ENCODE measurements around the gene NACC1.
A peak's percentile ranks its signal among the peaks of the same experiment; 100 is the strongest.

NACC1 gene

DNA sequence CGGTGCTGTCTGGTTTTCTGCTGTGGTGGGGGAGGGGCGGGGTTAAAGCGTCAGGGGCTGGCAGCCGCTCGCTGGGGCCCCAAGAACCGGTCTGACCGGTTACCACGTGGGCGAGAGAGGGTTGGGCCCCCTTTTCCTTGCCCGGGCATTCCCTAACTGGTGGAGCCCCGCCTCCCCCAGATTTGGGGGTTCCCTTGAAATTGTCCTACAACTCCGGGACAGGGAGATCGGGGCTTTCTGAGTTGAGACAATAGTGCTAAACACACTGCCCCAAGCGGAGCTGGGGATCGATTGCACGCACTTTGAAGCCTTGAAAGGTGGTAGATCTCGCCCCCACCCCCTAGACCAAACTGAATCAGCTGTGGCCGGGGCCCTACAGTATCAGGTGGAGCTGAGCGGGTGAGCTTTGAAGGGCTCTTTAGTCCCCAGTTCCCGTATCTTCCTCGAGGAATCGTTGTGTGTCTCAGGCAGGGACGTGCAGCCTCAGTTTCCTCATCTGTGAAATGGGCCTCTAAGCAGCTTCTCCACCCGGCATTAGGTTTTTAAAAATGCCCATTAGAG, 36.9 kb downstream of the NACC1 start:
- TF ChIP-seq, protein P1, sequence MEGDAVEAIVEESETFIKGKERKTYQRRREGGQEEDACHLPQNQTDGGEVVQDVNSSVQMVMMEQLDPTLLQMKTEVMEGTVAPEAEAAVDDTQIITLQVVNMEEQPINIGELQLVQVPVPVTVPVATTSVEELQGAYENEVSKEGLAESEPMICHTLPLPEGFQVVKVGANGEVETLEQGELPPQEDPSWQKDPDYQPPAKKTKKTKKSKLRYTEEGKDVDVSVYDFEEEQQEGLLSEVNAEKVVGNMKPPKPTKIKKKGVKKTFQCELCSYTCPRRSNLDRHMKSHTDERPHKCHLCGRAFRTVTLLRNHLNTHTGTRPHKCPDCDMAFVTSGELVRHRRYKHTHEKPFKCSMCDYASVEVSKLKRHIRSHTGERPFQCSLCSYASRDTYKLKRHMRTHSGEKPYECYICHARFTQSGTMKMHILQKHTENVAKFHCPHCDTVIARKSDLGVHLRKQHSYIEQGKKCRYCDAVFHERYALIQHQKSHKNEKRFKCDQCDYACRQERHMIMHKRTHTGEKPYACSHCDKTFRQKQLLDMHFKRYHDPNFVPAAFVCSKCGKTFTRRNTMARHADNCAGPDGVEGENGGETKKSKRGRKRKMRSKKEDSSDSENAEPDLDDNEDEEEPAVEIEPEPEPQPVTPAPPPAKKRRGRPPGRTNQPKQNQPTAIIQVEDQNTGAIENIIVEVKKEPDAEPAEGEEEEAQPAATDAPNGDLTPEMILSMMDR (conservative IDR thresholded peaks at IDR 0.05; ENCODE audit: low read depth, low read length) = peak; percentile 49
- DNase-seq (ENCODE audit: low read depth) = peak; percentile 71
- H3K4me3 ChIP-seq (ENCODE audit: low read depth, low read length) = peak overlapping the region; percentile 91

DNA sequence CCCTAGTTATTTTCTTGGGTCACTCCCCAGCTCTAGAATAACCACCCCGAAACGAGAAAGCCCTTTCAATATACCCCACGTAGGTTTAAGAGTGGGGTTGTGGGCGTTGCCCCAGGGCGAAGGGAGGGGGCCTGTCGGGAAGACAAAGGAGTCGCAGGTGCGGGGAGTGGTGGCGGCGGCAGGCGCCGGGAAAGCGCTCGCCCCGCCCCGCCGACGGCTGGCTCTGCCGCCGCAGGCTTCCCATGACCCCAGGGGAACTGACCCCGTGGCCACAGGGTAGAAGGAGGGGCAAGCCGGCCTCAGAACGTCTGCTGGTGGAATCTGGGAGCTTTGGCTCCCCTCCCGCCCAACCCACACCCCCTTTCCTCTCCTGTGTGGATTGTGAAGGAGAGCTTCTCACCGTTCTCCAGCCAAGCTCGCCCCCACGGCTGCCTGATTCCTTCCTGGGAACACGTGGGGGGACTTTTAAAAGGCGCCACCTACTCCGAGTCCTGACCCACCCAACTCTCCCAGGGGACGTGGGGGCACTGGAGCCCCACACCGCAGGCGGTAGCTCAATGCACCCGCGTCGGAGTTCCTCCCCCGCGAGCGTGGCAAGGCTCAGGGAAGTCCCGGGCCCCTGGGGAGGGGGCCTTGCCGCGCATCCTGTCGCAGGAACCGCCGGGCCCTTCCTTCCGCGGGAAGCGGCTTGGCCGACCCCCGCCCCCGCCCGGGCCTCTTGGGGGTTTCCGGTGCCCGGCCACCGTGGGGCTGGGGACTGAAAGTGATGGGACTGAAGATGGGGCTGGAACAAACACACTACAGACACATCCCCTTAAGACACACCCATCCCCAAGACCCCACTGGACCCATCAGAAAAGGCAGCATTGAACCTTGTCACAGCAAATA, 37.7 kb downstream of the NACC1 start:
- peak; percentile 80 for DNase-seq (ENCODE audit: low read depth)
- TF ChIP-seq, protein P1 (conservative IDR thresholded peaks at IDR 0.05; ENCODE audit: low read depth, low read length) = no peak

DNA sequence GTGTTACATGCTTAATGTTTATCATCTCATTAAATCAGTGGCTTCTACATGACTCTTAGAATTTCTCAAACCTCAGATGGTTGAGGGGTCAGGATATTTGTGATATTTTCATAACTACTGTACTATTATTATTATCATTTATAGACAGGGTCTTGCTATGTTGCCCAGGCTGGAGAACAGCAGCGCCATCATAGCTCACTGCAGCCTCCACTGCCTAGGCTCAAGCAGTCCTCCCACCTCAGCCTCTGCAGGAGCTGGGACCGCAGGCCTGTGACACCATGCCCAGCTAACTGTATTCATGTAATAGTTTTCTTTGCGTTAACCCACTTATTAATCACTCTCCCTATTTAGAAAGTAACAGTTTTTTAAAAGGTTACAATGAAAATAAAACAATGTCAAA, 41.6 kb downstream of the NACC1 start:
- TF ChIP-seq, protein P1 (conservative IDR thresholded peaks at IDR 0.05; ENCODE audit: low read depth, low read length) = no peak
- H3K4me3 ChIP-seq (ENCODE audit: low read depth, low read length) = no peak overlapping the region
- DNase-seq (ENCODE audit: low read depth) = no peak

More for the DNA sequence above, 37.7 kb downstream of the NACC1 start:
- H3K4me3 ChIP-seq (ENCODE audit: low read depth, low read length) = peak overlapping the region; percentile 91

DNA sequence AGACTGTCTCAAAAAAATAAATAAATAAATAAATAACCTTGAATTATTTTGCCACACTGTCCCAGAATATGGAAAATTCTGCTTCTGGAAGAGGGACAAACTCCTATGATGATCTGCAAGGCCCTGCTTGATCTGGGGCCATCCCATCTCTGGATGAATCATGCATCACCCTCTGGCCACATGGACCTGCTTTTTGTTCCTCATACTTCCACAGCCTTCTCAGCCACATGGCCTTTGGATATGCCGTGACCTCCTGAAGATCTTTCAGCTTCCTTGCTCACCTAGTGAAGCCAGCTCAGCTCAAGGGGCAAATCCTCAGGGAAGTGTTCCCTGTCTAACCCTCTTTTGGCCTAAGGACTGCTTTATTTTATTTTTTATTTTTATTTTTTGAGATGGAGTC, 42.5 kb downstream of the NACC1 start:
- TF ChIP-seq, protein P1 (conservative IDR thresholded peaks at IDR 0.05; ENCODE audit: low read depth, low read length) = no peak
- H3K4me3 ChIP-seq (ENCODE audit: low read depth, low read length) = no peak overlapping the region
- no peak for DNase-seq (ENCODE audit: low read depth)

DNA sequence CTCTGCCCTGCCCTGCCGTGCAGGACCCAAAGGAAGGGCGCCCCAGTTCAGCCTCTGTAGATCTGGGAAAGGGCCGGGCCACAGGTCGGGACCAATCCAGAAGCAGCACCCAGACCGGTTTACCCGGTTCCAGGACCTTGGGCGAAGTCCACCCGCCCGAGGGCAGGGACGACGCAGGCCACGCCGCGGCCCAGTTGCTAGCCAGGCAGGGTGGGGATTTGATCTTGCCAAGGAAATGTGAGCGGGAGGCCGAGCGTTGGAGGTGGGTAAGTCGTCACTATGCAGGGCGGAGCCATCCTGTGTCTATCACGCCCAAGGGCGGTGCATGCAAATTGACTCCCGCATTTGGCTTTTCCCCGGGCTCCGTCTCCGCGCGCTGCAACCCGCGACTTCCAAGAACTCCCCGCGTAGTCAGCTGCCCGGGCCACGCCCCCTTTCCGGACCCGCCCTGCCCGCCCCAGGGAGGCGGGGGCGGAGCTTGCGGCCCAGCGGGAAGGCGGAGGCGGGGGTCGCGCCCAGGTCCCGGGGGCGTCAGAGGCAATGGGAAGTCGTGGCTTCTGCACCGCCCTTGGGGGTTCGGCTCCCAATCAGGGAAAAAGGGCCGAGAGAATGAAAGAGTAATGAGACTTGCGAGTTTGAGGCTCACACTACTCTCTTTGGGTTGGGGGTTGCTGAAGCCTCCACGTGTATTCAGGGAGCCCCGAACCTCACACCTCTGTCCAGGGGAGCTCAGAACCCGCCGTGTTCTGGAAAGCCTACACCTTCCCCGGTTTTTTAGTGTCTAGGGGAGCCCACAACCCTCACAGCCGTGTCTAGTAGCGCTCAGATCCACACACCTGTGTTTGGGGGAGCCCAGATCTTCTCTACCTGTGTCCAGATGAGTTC, 44.9 kb downstream of the NACC1 start:
- DNase-seq (ENCODE audit: low read depth) = peak; percentile 98
- TF ChIP-seq, protein P1 (conservative IDR thresholded peaks at IDR 0.05; ENCODE audit: low read depth, low read length) = no peak
- H3K4me3 ChIP-seq (ENCODE audit: low read depth, low read length) = peak overlapping the region; percentile 51

DNA sequence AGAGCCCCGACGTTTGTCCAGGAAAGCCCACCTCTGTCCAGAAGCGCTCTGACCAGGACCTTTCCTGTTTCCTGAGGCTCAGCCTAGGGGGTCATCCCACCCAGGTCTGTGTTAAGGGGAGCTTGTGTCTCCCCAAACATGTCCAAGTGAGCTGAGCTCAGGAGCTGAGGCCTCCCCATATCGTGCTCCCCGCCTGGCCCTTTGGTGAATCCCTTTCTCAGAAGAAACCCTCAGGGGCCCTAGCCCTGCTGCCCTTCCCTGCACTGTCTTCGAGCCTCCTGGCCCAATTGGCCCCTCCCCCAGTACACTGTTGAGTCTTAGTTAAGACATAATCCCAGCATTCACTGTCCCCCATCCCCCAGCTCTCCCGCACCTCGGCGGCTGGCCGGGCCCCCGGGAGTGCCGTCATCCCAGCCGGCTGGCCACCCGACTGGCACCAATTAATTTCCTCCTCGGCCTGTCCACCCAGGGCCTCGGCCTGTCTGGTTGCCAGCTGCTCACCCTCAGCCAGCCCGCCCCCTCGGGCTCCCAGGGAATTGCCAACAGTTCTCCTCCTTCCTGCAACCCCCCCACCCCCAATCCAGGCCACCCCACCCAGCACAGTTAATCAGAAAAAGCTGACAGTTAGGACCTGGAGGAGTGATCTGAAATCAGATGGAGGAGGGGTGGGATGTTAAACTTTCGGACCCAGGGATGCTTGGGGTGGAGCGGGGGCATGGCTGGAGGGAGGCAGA, 45.7 kb downstream of the NACC1 start:
- peak overlapping the region; percentile 34 for H3K4me3 ChIP-seq (ENCODE audit: low read depth, low read length)
- peak; percentile 68 for DNase-seq (ENCODE audit: low read depth)
- TF ChIP-seq, protein P1 (conservative IDR thresholded peaks at IDR 0.05; ENCODE audit: low read depth, low read length) = no peak
